EL (cell line): ENCODE measurements around the gene GTF3A.

Experiments used
- DNase-seq: peaks from one replicate; pipeline ENCODE4 v3.0.0-alpha.2; 2016

Gene GTF3A

GRCh38 chr13:27405546-27406134 lies 18.8 kb upstream of the GTF3A start:
- no peak for DNase-seq

- peak; percentile 44 for DNase-seq
Measured at GRCh38 chr13:27406178-27406939, 18.1 kb upstream of the GTF3A start.

- DNase-seq, result no peak
Measured at GRCh38 chr13:27408074-27408473, 16.3 kb upstream of the GTF3A start.

GRCh38 chr13:27409013-27409412 lies 15.4 kb upstream of the GTF3A start:
- no peak for DNase-seq

- DNase-seq, result no peak
Measured at GRCh38 chr13:27411341-27411740, 13.1 kb upstream of the GTF3A start.

GRCh38 chr13:27415116-27415515 lies 9.3 kb upstream of the GTF3A start:
- DNase-seq, result no peak

GRCh38 chr13:27419328-27419727 lies 5.1 kb upstream of the GTF3A start:
- peak; percentile 48 for DNase-seq

GRCh38 chr13:27421101-27421871 lies 3.1 kb upstream of the GTF3A start:
- no peak for DNase-seq

- no peak for DNase-seq
Measured at GRCh38 chr13:27423333-27423732, 1.1 kb upstream of the GTF3A start.

- peak; percentile 32 for DNase-seq
Measured at GRCh38 chr13:27425158-27425917, 919 bp downstream of the GTF3A start.

GRCh38 chr13:27425918-27426630 lies 1.7 kb downstream of the GTF3A start:
- DNase-seq, result peak; percentile 88

GRCh38 chr13:27427641-27428040 lies 3.2 kb downstream of the GTF3A start:
- no peak for DNase-seq

- DNase-seq, result no peak
Measured at GRCh38 chr13:27428160-27428559, 3.7 kb downstream of the GTF3A start.

GRCh38 chr13:27432180-27432579 lies 7.8 kb downstream of the GTF3A start:
- no peak for DNase-seq

GRCh38 chr13:27432611-27433210 lies 8.3 kb downstream of the GTF3A start:
- no peak for DNase-seq

GRCh38 chr13:27437126-27437525 lies 12.7 kb downstream of the GTF3A start:
- DNase-seq, result no peak

- DNase-seq, result no peak
Measured at GRCh38 chr13:27440408-27440807, 16.0 kb downstream of the GTF3A start.

- DNase-seq, result no peak
Measured at GRCh38 chr13:27442071-27442647, 17.7 kb downstream of the GTF3A start.

- DNase-seq, result no peak
Measured at GRCh38 chr13:27442797-27443196, 18.4 kb downstream of the GTF3A start.

GRCh38 chr13:27446986-27447583 lies 22.7 kb downstream of the GTF3A start:
- no peak for DNase-seq

- DNase-seq, result no peak
Measured at GRCh38 chr13:27448308-27448707, 23.9 kb downstream of the GTF3A start.
